ENCODE measurements around the gene LACRT.

Gene LACRT

GRCh38 chr12:54598970-54599369 lies 35.7 kb downstream of the LACRT start:
- DNase-seq = no peak

- DNase-seq = peak; percentile 40
These were observed 38.2 kb downstream of the LACRT start for GRCh38 chr12:54596526-54596946.

GRCh38 chr12:54595471-54595870 lies 39.2 kb downstream of the LACRT start:
- DNase-seq = no peak

GRCh38 chr12:54593725-54594124 lies 41.0 kb downstream of the LACRT start:
- DNase-seq = no peak

GRCh38 chr12:54593135-54593534 lies 41.6 kb downstream of the LACRT start:
- no peak for DNase-seq

- no peak for DNase-seq
These were observed 42.4 kb downstream of the LACRT start for GRCh38 chr12:54592316-54592715.

GRCh38 chr12:54590978-54591591 lies 43.6 kb downstream of the LACRT start:
- no peak for DNase-seq

GRCh38 chr12:54589964-54590363 lies 44.7 kb downstream of the LACRT start:
- no peak for DNase-seq

- no peak for DNase-seq
These were observed 45.8 kb downstream of the LACRT start for GRCh38 chr12:54588890-54589267.

- DNase-seq = no peak
These were observed 46.4 kb downstream of the LACRT start, which contains the start of gene PPP1R1A for GRCh38 chr12:54588110-54588889. Gene PPP1R1A, minus strand, starts transcription at chr12:54588659. Its CDS starts 171 bp downstream, at chr12:54588488.

- DNase-seq = no peak
These were observed 47.3 kb downstream of the LACRT start for GRCh38 chr12:54587315-54587873.

GRCh38 chr12:54586620-54587019 lies 48.1 kb downstream of the LACRT start:
- no peak for DNase-seq

GRCh38 chr12:54585243-54585642 lies 49.5 kb downstream of the LACRT start:
- DNase-seq = no peak

- no peak for DNase-seq
These were observed 50.6 kb downstream of the LACRT start for GRCh38 chr12:54584128-54584527.

- DNase-seq = no peak
These were observed 51.0 kb downstream of the LACRT start for GRCh38 chr12:54583726-54584125.

GRCh38 chr12:54581412-54581811 lies 53.3 kb downstream of the LACRT start:
- DNase-seq = no peak

Measured in activated T-cell treated with anti-CD3 and anti-CD28 coated beads for 4 hours (primary cell).